Measurements from ENCODE around the gene RBM33. TPM values are rescaled to one million over a fixed set of nuclear protein-coding genes. Genes with fewer than 3 reads are reported as not detected.

Gene RBM33
- total and polyA plus RNA-seq, 2 of the 8 experiments (the other 6 are each of a cell fraction or from before 2014, with no cell fraction given), result 16.5 to 64.6 TPM

DNA sequence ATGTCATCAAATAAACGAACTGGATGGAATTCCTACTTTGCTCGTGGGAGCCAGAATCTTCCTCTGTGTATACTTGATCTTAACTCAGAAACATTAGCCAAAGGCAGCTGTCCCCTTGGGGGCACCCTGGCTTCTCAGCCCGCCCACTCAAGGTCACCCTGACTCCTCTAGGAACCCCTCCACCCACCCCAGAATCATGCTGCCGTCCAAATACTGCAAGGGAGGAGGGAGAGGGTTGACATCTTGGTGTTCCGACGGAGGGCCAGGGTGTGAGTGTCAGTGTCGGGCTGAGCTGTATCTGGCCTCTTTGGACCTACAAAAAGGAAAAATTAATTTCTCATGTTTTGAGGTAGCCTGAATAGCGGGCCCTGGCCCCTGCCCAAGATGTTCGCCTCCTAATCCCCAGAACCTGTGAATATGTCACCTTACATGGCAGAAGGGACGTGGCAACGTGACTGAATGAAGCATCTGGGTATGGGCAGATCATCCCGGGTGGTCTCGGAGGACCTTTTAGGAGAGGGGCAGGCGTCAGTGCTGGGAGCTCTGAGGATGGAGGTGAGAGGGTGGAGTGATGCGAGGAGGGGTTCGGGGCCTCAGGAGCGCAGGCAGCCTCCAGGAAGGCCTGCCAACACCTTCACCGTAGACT is 40.5 kb upstream of the RBM33 start:
- H2BK5ac ChIP-seq (ENCODE audit: low read depth, low read length), result no peak overlapping the region
- no peak overlapping the region for H2BK120ac ChIP-seq (replicated peaks; ENCODE audit: low read depth, low read length)
- H3K79me1 ChIP-seq (ENCODE audit: low read depth, low read length), result no peaks in the 10 kb centered on the region
- no peak overlapping the region for H4K8ac ChIP-seq (ENCODE audit: extremely low read depth, insufficient read depth, low read length)
- no peak overlapping the region for H3K56ac ChIP-seq (replicated peaks; ENCODE audit: insufficient read length, low read depth, low read length)
- H2AFZ ChIP-seq (ENCODE audit: low read length), result no peak overlapping the region
- no peak overlapping the region for H3K14ac ChIP-seq (ENCODE audit: insufficient read length)
- peaks cover 0 to 2% (median 0%) of the 10 kb centered on the region in 4 experiments; a peak in 1 of 7 replicates for H3K4me1 ChIP-seq (replicated peaks in 1 of 4; ENCODE audit: control insufficient read depth in 3 of 4, insufficient read depth in 4 of 4, low read length in 3 of 4)
- no peaks in the 10 kb centered on the region for H4K20me1 ChIP-seq (replicated peaks in 1 of 2; ENCODE audit: control insufficient read depth in 1 of 2, insufficient read depth in 2 of 2, low read length in 2 of 2)
- no peak overlapping the region for H3K4ac ChIP-seq (replicated peaks; ENCODE audit: insufficient read length, low read depth, low read length)
- WGBS, 2 experiments (ENCODE audit: extremely low coverage in 1 of 2, insufficient coverage in 1 of 2, insufficient read length in 1 of 2, insufficient replicate concordance in 2 of 2, low coverage in 1 of 2, low lambda C conversion rate in 2 of 2, missing lambda C conversion rate in 1 of 2), result 90% methylated on average over 18 of the region's 18 CpGs; no CpG with 5 or more reads in 1 of the 2 experiments
- H3K9ac ChIP-seq (replicated peaks in 1 of 4; ENCODE audit: extremely low read depth in 1 of 4, low read depth in 3 of 4, low read length in 3 of 4), result no peak overlapping the region
- 0 out of 2 replicates have a peak overlapping the region, but pooled peaks have one; percentile 48 for H2BK20ac ChIP-seq (ENCODE audit: low read length)
- no peak overlapping the region for H4K91ac ChIP-seq (replicated peaks; ENCODE audit: insufficient read length, low read length)
- H3K4me2 ChIP-seq (ENCODE audit: insufficient read depth in 1 of 2, low read depth in 2 of 2, low read length in 2 of 2), result no peak overlapping the region
- no peak overlapping the region for H2AK5ac ChIP-seq (ENCODE audit: low read depth, low read length)
- no peaks in the 10 kb centered on the region for H3K79me2 ChIP-seq (ENCODE audit: control insufficient read depth in 1 of 2, insufficient read depth in 2 of 2, low read length in 2 of 2)
- no peak overlapping the region for H4K5ac ChIP-seq (ENCODE audit: insufficient read length, low read depth, low read length)
- no peak overlapping the region for H3K27ac ChIP-seq (ENCODE audit: low read depth, low read length)
- H2BK12ac ChIP-seq (ENCODE audit: low read depth, low read length), result no peak overlapping the region
- H3K27me3 ChIP-seq (replicated peaks in 1 of 4; ENCODE audit: control insufficient read depth in 3 of 4, extremely low read depth in 1 of 4, insufficient read depth in 3 of 4, low read length in 3 of 4), result no peaks in the 10 kb centered on the region
- no peak overlapping the region for H3K18ac ChIP-seq (ENCODE audit: extremely low read depth, low read length)
- FAIRE-seq (no peak), DNase-seq (ENCODE audit: low read depth in 1 of 2, low spot score in 2 of 2) (no peak)
- no peak overlapping the region for H2BK15ac ChIP-seq (ENCODE audit: low read length)
- H3K4me3 ChIP-seq (ENCODE audit: extremely low read depth in 1 of 4, insufficient read depth in 2 of 4, low read depth in 3 of 4, low read length in 4 of 4), result no peak overlapping the region
- no peaks in the 10 kb centered on the region for H3K23me2 ChIP-seq (ENCODE audit: low read depth, low read length)
- ChIA-PET POLR2A (ENCODE audit: partially characterized antibody) (interaction anchor here (1.1 kb wide), 1 partner anchor 40 kb away, joined by 6 read pairs; the partner anchor contains the start of gene RBM33), CTCF (ENCODE audit: partially characterized antibody) (interaction anchor here (0.8 to 1.6 kb wide), 9 partner anchors 8 to 164 kb away, joined by 3 to 9 read pairs (median 3); no protein-coding TSS in a partner anchor)
- H3K36me3 ChIP-seq (ENCODE audit: control insufficient read depth in 2 of 4, insufficient read depth in 4 of 4, low read length in 3 of 4), result no peaks in the 10 kb centered on the region
- TF ChIP-seq KDM4A (IDR thresholded peaks at IDR 0.05; ENCODE audit: low read depth, low read length, severe bottlenecking) (no peak), PHF8 (conservative IDR thresholded peaks at IDR 0.05; ENCODE audit: low read depth, low read length) (no peak), CTBP2 (IDR thresholded peaks at IDR 0.05; ENCODE audit: borderline replicate concordance, insufficient read depth, insufficient read length, low read length) (no peak), POU5F1 (IDR thresholded peaks at IDR 0.05; ENCODE audit: low read depth, low read length) (no peak), SAP30 (IDR thresholded peaks at IDR 0.05; ENCODE audit: insufficient read depth, insufficient replicate concordance, low read length) (no peak), NRF1 (IDR thresholded peaks at IDR 0.05; ENCODE audit: low read depth, low read length) (no peak), TAF7 (optimal IDR thresholded peaks at IDR 0.05; ENCODE audit: borderline replicate concordance, low read depth, low read length) (no peak), TAF1 (IDR thresholded peaks at IDR 0.05; ENCODE audit: low read depth, low read length) (no peak), CBX5 (IDR thresholded peaks at IDR 0.05; ENCODE audit: low read depth, low read length) (no peak), GTF2F1 (IDR thresholded peaks at IDR 0.05; ENCODE audit: borderline replicate concordance, low read depth, low read length) (no peak), TBP (IDR thresholded peaks at IDR 0.05; ENCODE audit: low read depth, low read length) (no peak), SRF (IDR thresholded peaks at IDR 0.05; ENCODE audit: low read depth, low read length) (no peak)
- TF ChIP-seq, protein P1, sequence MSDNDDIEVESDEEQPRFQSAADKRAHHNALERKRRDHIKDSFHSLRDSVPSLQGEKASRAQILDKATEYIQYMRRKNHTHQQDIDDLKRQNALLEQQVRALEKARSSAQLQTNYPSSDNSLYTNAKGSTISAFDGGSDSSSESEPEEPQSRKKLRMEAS (IDR thresholded peaks at IDR 0.05), result no peak
- H3K9me3 ChIP-seq (ENCODE audit: insufficient read depth in 2 of 2, low read depth in 1 of 2, low read length in 1 of 2), result no peaks in the 10 kb centered on the region
- no peak overlapping the region for H3K23ac ChIP-seq (ENCODE audit: insufficient read length)
